Panc1 (cell line): Measurements from ENCODE around the gene DNAJB8. TPM values are rescaled to one million over a fixed set of nuclear protein-coding genes. Genes with fewer than 3 reads are reported as not detected.

Source experiments
- ATAC-seq: fragments of 200-7000 bp; cut with Tn5 transposase; 2 replicates; pipeline ENCODE4 v1.9.1; 2020; ENCODE audit warnings: mild to moderate bottlenecking, moderate library complexity
- BruUV-seq: library from RNA; stranded (reverse); fragments of 400-500 nt; replicated peaks from 2 replicates; lab custom pipeline; 2021; lab: Mats Ljungman, UMichigan
- CTCF ChIA-PET: fragments of 300-600 bp; sonication (Branson Sonifier 250); formaldehyde crosslinking; loops from one replicate; lab custom pipeline; 2022; ENCODE audit warnings: antibody characterized with exemption; lab: Charles Lee
- POLR2A ChIA-PET: fragments of 300-600 bp; sonication (Branson Sonifier 250); formaldehyde crosslinking; loops from one replicate; lab custom pipeline; 2022; ENCODE audit warnings: antibody characterized with exemption; lab: Charles Lee
- DNase-seq: peaks from one replicate; pipeline ENCODE4 v3.0.0-alpha.2; 2010; ENCODE audit warnings: low read depth, low spot score
- H3K27ac ChIP-seq: 2 replicates; pipeline ENCODE4 v1.5.1; 2011; ENCODE audit warnings: mild to moderate bottlenecking, low read length, inconsistent platforms
- H3K27me3 ChIP-seq: fragments of 200-500 bp; sonication (Bioruptor generic); 2 replicates; pipeline ENCODE4 v1.6.0; 2014; ENCODE audit warnings: low read length, inconsistent platforms; ENCODE audit not compliant: control insufficient read depth, insufficient read depth
- H3K36me3 ChIP-seq: fragments of 200-500 bp; sonication (Bioruptor generic); 2 replicates; pipeline ENCODE4 v1.5.1; 2014; ENCODE audit warnings: inconsistent platforms, mild to moderate bottlenecking, low read length, moderate library complexity; ENCODE audit not compliant: control insufficient read depth, insufficient read depth
- H3K4me1 ChIP-seq: 2 replicates; pipeline ENCODE4 v1.5.1; 2011; ENCODE audit warnings: inconsistent platforms, mild to moderate bottlenecking, low read length, moderate library complexity; ENCODE audit not compliant: control insufficient read depth, insufficient read depth
- H3K4me3 ChIP-seq, 2 experiments: 2 replicates each; pipeline ENCODE4 v1.5.1; 2011 to 2012; ENCODE audit warnings: low read depth in 2 of 2, low read length in 2 of 2, mild to moderate bottlenecking in 2 of 2, inconsistent platforms in 1 of 2, moderate library complexity in 1 of 2
- H3K9me3 ChIP-seq: fragments of 200-500 bp; sonication (Bioruptor generic); 2 replicates; pipeline ENCODE4 v1.5.1; 2014; ENCODE audit warnings: low read depth, mild to moderate bottlenecking, inconsistent platforms, low read length, moderate library complexity; ENCODE audit not compliant: control insufficient read depth, insufficient read depth
- POLR2AphosphoS5 ChIP-seq: IDR thresholded peaks from 2 replicates; pipeline ENCODE4 v1.6.1; 2012; ENCODE audit warnings: mild to moderate bottlenecking, low read depth, low read length, moderate library complexity
- SIN3A ChIP-seq: IDR thresholded peaks from 2 replicates; pipeline ENCODE4 v1.6.1; 2012; ENCODE audit warnings: low read depth, mild to moderate bottlenecking, low read length, moderate library complexity, borderline replicate concordance; ENCODE audit not compliant: insufficient read depth
- TCF7L2 ChIP-seq: IDR thresholded peaks from 2 replicates; pipeline ENCODE4 v1.6.1; 2011; ENCODE audit warnings: mild to moderate bottlenecking, low read depth, low read length, inconsistent platforms
- in situ Hi-C: cut with HindIII; loops from 2 replicates; pipeline ENCODE4 v1.10.0; 2016; ENCODE audit warnings: low sequenced_read_pairs, low pct_unique_long_range_greater_than_20kb
- intact Hi-C: fragments of 100-400 bp; cut with micrococcal nuclease; formaldehyde crosslinking; loops from one replicate; pipeline ENCODE4 v1.10.0; 2022; ENCODE audit not compliant: unreplicated experiment
- total RNA-seq: library from RNA; stranded (reverse); gene quantifications from one replicate; pipeline ENCODE4 v1.2.1, GENCODE V29; 2021; ENCODE audit not compliant: unreplicated experiment
- TF ChIP-seq, protein P1 (sequence below): fragments of 450-650 bp; IDR thresholded peaks from 2 replicates; pipeline ENCODE4 v1.5.1; 2017; ENCODE audit warnings: mild to moderate bottlenecking
- TF ChIP-seq, protein P2 (sequence below), 2 experiments: IDR thresholded peaks; 2 replicates each; pipeline ENCODE4 v1.6.1; 2011 to 2012; ENCODE audit warnings: low read depth in 2 of 2, control low read depth in 1 of 2, low read length in 1 of 2, mild to moderate bottlenecking in 1 of 2, moderate library complexity in 1 of 2; ENCODE audit not compliant: insufficient read depth in 1 of 2

The DNAJB8 gene
- total RNA-seq, 1 experiment from 2014 or later, result not detected

DNA sequence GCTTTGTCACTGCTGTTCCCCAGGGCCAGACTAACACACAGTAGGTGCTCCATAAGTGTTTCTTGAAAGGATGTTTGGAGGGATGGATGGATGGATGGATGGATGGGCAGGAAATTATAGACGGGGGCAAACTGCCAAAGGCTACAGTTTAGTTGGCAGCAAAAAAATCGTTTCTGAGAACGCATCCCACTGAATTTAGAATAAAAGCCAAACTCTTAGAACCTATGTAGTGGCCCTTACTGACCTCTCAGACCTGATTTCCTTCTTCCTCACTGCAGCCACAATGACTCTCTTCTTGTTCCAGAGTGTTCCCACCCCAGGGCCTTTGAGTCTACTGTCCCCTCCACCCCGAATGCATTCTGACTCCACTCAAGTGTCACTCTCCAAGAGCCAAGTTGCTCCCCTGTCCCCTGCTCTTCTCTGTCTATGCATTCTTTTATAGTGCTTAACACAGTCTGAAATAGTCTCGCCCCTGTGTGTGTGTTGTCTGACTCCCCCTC is 31.5 kb upstream of the DNAJB8 start:
- TF ChIP-seq TCF7L2 (no peak), SIN3A (no peak; the same call in 1 of the 2 replicates), POLR2AphosphoS5 (no peak)
- TF ChIP-seq, protein P1, sequence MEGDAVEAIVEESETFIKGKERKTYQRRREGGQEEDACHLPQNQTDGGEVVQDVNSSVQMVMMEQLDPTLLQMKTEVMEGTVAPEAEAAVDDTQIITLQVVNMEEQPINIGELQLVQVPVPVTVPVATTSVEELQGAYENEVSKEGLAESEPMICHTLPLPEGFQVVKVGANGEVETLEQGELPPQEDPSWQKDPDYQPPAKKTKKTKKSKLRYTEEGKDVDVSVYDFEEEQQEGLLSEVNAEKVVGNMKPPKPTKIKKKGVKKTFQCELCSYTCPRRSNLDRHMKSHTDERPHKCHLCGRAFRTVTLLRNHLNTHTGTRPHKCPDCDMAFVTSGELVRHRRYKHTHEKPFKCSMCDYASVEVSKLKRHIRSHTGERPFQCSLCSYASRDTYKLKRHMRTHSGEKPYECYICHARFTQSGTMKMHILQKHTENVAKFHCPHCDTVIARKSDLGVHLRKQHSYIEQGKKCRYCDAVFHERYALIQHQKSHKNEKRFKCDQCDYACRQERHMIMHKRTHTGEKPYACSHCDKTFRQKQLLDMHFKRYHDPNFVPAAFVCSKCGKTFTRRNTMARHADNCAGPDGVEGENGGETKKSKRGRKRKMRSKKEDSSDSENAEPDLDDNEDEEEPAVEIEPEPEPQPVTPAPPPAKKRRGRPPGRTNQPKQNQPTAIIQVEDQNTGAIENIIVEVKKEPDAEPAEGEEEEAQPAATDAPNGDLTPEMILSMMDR, result no peak; the same call in 1 of the 2 replicates
- TF ChIP-seq, protein P2, sequence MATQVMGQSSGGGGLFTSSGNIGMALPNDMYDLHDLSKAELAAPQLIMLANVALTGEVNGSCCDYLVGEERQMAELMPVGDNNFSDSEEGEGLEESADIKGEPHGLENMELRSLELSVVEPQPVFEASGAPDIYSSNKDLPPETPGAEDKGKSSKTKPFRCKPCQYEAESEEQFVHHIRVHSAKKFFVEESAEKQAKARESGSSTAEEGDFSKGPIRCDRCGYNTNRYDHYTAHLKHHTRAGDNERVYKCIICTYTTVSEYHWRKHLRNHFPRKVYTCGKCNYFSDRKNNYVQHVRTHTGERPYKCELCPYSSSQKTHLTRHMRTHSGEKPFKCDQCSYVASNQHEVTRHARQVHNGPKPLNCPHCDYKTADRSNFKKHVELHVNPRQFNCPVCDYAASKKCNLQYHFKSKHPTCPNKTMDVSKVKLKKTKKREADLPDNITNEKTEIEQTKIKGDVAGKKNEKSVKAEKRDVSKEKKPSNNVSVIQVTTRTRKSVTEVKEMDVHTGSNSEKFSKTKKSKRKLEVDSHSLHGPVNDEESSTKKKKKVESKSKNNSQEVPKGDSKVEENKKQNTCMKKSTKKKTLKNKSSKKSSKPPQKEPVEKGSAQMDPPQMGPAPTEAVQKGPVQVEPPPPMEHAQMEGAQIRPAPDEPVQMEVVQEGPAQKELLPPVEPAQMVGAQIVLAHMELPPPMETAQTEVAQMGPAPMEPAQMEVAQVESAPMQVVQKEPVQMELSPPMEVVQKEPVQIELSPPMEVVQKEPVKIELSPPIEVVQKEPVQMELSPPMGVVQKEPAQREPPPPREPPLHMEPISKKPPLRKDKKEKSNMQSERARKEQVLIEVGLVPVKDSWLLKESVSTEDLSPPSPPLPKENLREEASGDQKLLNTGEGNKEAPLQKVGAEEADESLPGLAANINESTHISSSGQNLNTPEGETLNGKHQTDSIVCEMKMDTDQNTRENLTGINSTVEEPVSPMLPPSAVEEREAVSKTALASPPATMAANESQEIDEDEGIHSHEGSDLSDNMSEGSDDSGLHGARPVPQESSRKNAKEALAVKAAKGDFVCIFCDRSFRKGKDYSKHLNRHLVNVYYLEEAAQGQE (IDR thresholded peaks at IDR 0.05; ENCODE audit: insufficient read depth in 1 of 2, low read depth in 2 of 2, low read length in 1 of 2), result no peak
- ATAC-seq (no peak), DNase-seq (no peak)
- H3K4me1 ChIP-seq, result peaks cover 18% of the 10 kb centered on the region; the same call in 1 of the 2 replicates
- no peaks in the 10 kb centered on the region for H3K36me3 ChIP-seq
- H3K4me3 ChIP-seq, result peak overlapping the region in 1 of 2 experiments; percentile 34; a peak in 2 of 4 replicates
- BruUV-seq, result no TSS peak
- H3K27me3 ChIP-seq, result no peaks in the 10 kb centered on the region
- POLR2A ChIA-PET, result no interaction called here
- CTCF ChIA-PET, result interaction anchor here (0.5 to 1.4 kb wide), 3 partner anchors 66 to 191 kb away, joined by 3 to 6 read pairs (median 4); no protein-coding TSS in a partner anchor
- no peaks in the 10 kb centered on the region for H3K9me3 ChIP-seq
- intact Hi-C loops, result no loop called here
- 0 out of 2 replicates have a peak overlapping the region, but pooled peaks have one; percentile 18 for H3K27ac ChIP-seq
- in situ Hi-C loops, result no loop called here

DNA sequence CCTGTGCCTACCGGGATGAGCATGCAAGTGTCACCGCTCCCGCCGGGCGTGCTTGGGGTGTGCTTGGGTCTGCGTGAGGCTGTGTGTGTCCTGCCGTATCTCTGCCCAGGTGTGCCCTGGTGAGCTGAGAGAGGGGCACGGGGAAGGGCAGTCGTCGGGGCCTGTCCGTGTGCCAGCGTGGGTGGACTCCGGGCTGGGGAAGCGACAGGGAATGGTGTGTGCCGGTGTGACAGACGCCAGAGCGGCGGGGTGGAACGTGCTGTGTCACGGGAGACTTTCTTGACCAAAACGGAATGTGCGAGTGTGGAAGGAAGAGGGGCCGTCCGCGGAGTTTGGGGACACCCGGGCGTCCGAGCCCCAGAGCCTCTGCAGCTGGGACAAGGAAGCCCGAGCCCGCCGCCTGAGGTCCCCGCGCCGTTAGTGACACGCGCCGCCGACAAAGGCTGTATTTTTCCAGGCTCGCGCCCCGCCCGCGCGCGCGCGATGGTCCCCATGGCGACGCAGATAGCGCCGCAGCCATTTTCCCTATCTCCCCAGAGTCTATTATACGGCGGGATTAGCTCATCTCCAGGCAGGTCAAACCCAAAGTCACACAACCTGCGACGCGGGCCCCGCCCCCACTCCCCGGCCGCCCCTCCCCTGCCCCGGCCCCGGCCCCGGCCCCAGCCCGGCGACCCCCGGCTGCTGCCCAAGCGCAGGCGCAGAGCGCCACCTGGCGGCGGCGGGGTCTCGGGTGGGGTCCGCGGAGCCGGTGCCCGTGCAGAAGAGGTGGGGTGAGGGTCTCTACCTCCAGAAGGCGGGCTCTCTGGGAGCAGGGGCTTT is 30.8 kb upstream of the DNAJB8 start:
- ATAC-seq, result peak; percentile 89
- Histone ChIP-seq H3K36me3 (no peaks in the 10 kb centered on the region), H3K27me3 (no peaks in the 10 kb centered on the region), H3K9me3 (no peaks in the 10 kb centered on the region), H3K4me3 (peak overlapping the region; percentile 41 to 55), H3K4me1 (peaks cover 18% of the 10 kb centered on the region; the same call in 1 of the 2 replicates), H3K27ac (peak overlapping the region; percentile 80)
- DNase-seq, result no peak
- CTCF ChIA-PET, result interaction anchor here (0.5 to 1.4 kb wide), 7 partner anchors 21 to 321 kb away, joined by 3 to 13 read pairs (median 4); no protein-coding TSS in a partner anchor
- intact Hi-C loops (no loop called here), in situ Hi-C loops (no loop called here)
- BruUV-seq, result no TSS peak
- TF ChIP-seq, protein P1, result peak; percentile 99
- TF ChIP-seq TCF7L2 (peak; percentile 27; the same call in 1 of the 2 replicates), SIN3A (peak; percentile 80; the same call in 1 of the 2 replicates), POLR2AphosphoS5 (no peak; the same call in 1 of the 2 replicates)
- POLR2A ChIA-PET, result no interaction called here
